Measurements from ENCODE around the gene EPS8L1.

EPS8L1 gene

GRCh38 chr19:55066107-55066709, 9.5 kb upstream of the EPS8L1 start:
- H3K79me1 ChIP-seq (ENCODE audit: low read depth, low read length) = peaks cover 6% of the 10 kb centered on the region

DNA sequence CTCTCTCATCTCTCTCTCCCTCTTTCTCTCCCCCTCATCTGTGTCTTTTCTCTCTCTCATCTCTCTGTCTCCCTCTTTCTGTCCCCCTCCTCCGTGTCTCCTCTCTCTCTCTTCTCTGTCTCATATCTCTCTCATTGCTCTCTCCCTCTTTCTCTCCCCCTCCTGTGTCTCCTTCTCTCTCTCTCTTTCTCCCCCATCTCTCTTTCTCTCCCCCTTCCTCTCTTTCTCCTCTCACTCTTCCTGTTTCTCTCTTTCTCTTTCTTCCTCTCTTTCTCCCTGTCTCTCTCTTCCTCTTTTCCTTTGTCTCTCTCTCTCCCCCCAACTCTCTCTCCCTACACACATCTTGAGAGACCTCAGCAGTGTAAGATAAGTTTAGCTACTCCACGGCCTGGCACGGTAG, 7.8 kb upstream of the EPS8L1 start:
- Histone ChIP-seq H2BK12ac (ENCODE audit: low read length) (no peak overlapping the region), H2AFZ (ENCODE audit: low read length) (no peak overlapping the region), H3K27me3 (ENCODE audit: control insufficient read depth in 3 of 3, insufficient read depth in 3 of 3, low read depth in 1 of 3, low read length in 3 of 3) (peaks cover 0 to 63% (median 57%) of the 10 kb centered on the region in 3 experiments), H4K91ac (ENCODE audit: low read depth, low read length, poor library complexity) (no peak overlapping the region), H2BK5ac (ENCODE audit: low read length) (no peak overlapping the region), H3K14ac (ENCODE audit: low read length) (no peak overlapping the region), H3K27ac (replicated peaks; ENCODE audit: low read length) (no peak overlapping the region), H3K79me1 (ENCODE audit: low read depth, low read length) (peaks cover 4% of the 10 kb centered on the region), H3K9me3 (replicated peaks in 1 of 2; ENCODE audit: control insufficient read depth in 2 of 2, insufficient read depth in 1 of 2, low read depth in 1 of 2, low read length in 2 of 2) (peaks cover 2 to 4% of the 10 kb centered on the region in 2 donors), H3K18ac (ENCODE audit: low read length) (no peak overlapping the region), H2BK120ac (ENCODE audit: low read depth, low read length) (no peak overlapping the region), H3K23ac (ENCODE audit: low read depth, low read length, poor library complexity) (no peak overlapping the region), H2BK15ac (ENCODE audit: low read length) (no peak overlapping the region), H3K36me3 (replicated peaks in 1 of 2; ENCODE audit: control insufficient read depth in 2 of 2, insufficient read depth in 2 of 2, low read length in 2 of 2) (no peaks in the 10 kb centered on the region), H2AK5ac (ENCODE audit: low read depth, low read length) (no peak overlapping the region), H3K4me2 (ENCODE audit: insufficient read depth, low read length, poor library complexity, severe bottlenecking) (no peak overlapping the region), H4K8ac (ENCODE audit: low read depth, low read length) (no peak overlapping the region), H3K4ac (ENCODE audit: low read length) (no peak overlapping the region), H3K4me1 (ENCODE audit: control insufficient read depth in 2 of 2, insufficient read depth in 1 of 2, low read depth in 1 of 2, low read length in 2 of 2) (peaks cover 0 to 10% of the 10 kb centered on the region in 2 donors), H3K9ac (ENCODE audit: low read depth, low read length, poor library complexity) (no peak overlapping the region), H3K4me3 (ENCODE audit: low read length in 2 of 2) (no peak overlapping the region)
- no peak for DNase-seq (ENCODE audit: low spot score)
- WGBS, 2 donors (ENCODE audit: extremely low coverage in 2 of 2, insufficient read length in 2 of 2, insufficient replicate concordance in 1 of 2) = no CpG with 5 or more reads among the region's 3 CpGs

More at GRCh38 chr19:55066107-55066709, 9.5 kb upstream of the EPS8L1 start:
- no peaks in the 10 kb centered on the region for H3K9me3 ChIP-seq (replicated peaks in 1 of 2; ENCODE audit: control insufficient read depth in 2 of 2, insufficient read depth in 1 of 2, low read depth in 1 of 2, low read length in 2 of 2)
- no peak overlapping the region for H3K18ac ChIP-seq (ENCODE audit: low read length)
- no peak overlapping the region for H3K4me2 ChIP-seq (ENCODE audit: insufficient read depth, low read length, poor library complexity, severe bottlenecking)
- H3K4me3 ChIP-seq (ENCODE audit: low read length in 2 of 2) = no peak overlapping the region
- no peak for DNase-seq (ENCODE audit: low spot score)
- H2BK15ac ChIP-seq (ENCODE audit: low read length) = no peak overlapping the region
- H3K14ac ChIP-seq (ENCODE audit: low read length) = no peak overlapping the region
- H4K8ac ChIP-seq (ENCODE audit: low read depth, low read length) = no peak overlapping the region
- no peak overlapping the region for H2AFZ ChIP-seq (ENCODE audit: low read length)
- no peak overlapping the region for H3K27ac ChIP-seq (replicated peaks; ENCODE audit: low read length)
- peaks cover 0 to 52% (median 50%) of the 10 kb centered on the region in 3 experiments for H3K27me3 ChIP-seq (ENCODE audit: control insufficient read depth in 3 of 3, insufficient read depth in 3 of 3, low read depth in 1 of 3, low read length in 3 of 3)
- H3K9ac ChIP-seq (ENCODE audit: low read depth, low read length, poor library complexity) = no peak overlapping the region
- H3K23ac ChIP-seq (ENCODE audit: low read depth, low read length, poor library complexity) = no peak overlapping the region
- no peak overlapping the region for H2BK120ac ChIP-seq (ENCODE audit: low read depth, low read length)
- WGBS, 2 donors (ENCODE audit: extremely low coverage in 2 of 2, insufficient read length in 2 of 2, insufficient replicate concordance in 1 of 2) = no CpG with 5 or more reads among the region's 2 CpGs
- H2BK5ac ChIP-seq (ENCODE audit: low read length) = no peak overlapping the region
- no peak overlapping the region for H2BK12ac ChIP-seq (ENCODE audit: low read length)
- H3K4ac ChIP-seq (ENCODE audit: low read length) = no peak overlapping the region
- no peak overlapping the region for H4K91ac ChIP-seq (ENCODE audit: low read depth, low read length, poor library complexity)
- H3K4me1 ChIP-seq (ENCODE audit: control insufficient read depth in 2 of 2, insufficient read depth in 1 of 2, low read depth in 1 of 2, low read length in 2 of 2) = peaks cover 0 to 9% of the 10 kb centered on the region in 2 donors
- H2AK5ac ChIP-seq (ENCODE audit: low read depth, low read length) = no peak overlapping the region
- H3K36me3 ChIP-seq (replicated peaks in 1 of 2; ENCODE audit: control insufficient read depth in 2 of 2, insufficient read depth in 2 of 2, low read length in 2 of 2) = no peaks in the 10 kb centered on the region

GRCh38 chr19:55068950-55069864, 6.5 kb upstream of the EPS8L1 start:
- peaks cover 4% of the 10 kb centered on the region in 2 donors for H3K9me3 ChIP-seq (replicated peaks in 1 of 2; ENCODE audit: control insufficient read depth in 2 of 2, insufficient read depth in 1 of 2, low read depth in 1 of 2, low read length in 2 of 2)
- H3K4ac ChIP-seq (ENCODE audit: low read length) = no peak overlapping the region
- H2BK120ac ChIP-seq (ENCODE audit: low read depth, low read length) = no peak overlapping the region
- H3K9ac ChIP-seq (ENCODE audit: low read depth, low read length, poor library complexity) = no peak overlapping the region
- H3K36me3 ChIP-seq (replicated peaks in 1 of 2; ENCODE audit: control insufficient read depth in 2 of 2, insufficient read depth in 2 of 2, low read length in 2 of 2) = no peaks in the 10 kb centered on the region
- H3K27me3 ChIP-seq (ENCODE audit: control insufficient read depth in 3 of 3, insufficient read depth in 3 of 3, low read depth in 1 of 3, low read length in 3 of 3) = peaks cover 0 to 63% (median 52%) of the 10 kb centered on the region in 3 experiments
- H3K27ac ChIP-seq (replicated peaks; ENCODE audit: low read length) = no peak overlapping the region
- no peak overlapping the region for H3K23ac ChIP-seq (ENCODE audit: low read depth, low read length, poor library complexity)
- no peak overlapping the region for H3K14ac ChIP-seq (ENCODE audit: low read length)
- H3K18ac ChIP-seq (ENCODE audit: low read length) = peak overlapping the region; percentile 52
- H2BK15ac ChIP-seq (ENCODE audit: low read length) = no peak overlapping the region
- H2BK5ac ChIP-seq (ENCODE audit: low read length) = peak overlapping the region; percentile 39
- H3K4me3 ChIP-seq (ENCODE audit: low read length in 2 of 2) = peak overlapping the region in 1 of 2 donors; percentile 22
- H2AK5ac ChIP-seq (ENCODE audit: low read depth, low read length) = no peak overlapping the region
- H4K8ac ChIP-seq (ENCODE audit: low read depth, low read length) = no peak overlapping the region
- H3K4me1 ChIP-seq (ENCODE audit: control insufficient read depth in 2 of 2, insufficient read depth in 1 of 2, low read depth in 1 of 2, low read length in 2 of 2) = peaks cover 0 to 10% of the 10 kb centered on the region in 2 donors
- no peak overlapping the region for H2BK12ac ChIP-seq (ENCODE audit: low read length)
- H3K79me1 ChIP-seq (ENCODE audit: low read depth, low read length) = no peaks in the 10 kb centered on the region
- H4K91ac ChIP-seq (ENCODE audit: low read depth, low read length, poor library complexity) = no peak overlapping the region
- H2AFZ ChIP-seq (ENCODE audit: low read length) = peak overlapping the region; percentile 90
- no CpG with 5 or more reads among the region's 30 CpGs for WGBS, 2 donors (ENCODE audit: extremely low coverage in 2 of 2, insufficient read length in 2 of 2, insufficient replicate concordance in 1 of 2)
- H3K4me2 ChIP-seq (ENCODE audit: insufficient read depth, low read length, poor library complexity, severe bottlenecking) = peak overlapping the region; percentile 57
- DNase-seq (ENCODE audit: low spot score) = no peak

- no CpG with 5 or more reads among the region's 2 CpGs for WGBS, 2 donors (ENCODE audit: extremely low coverage in 2 of 2, insufficient read length in 2 of 2, insufficient replicate concordance in 1 of 2)
- Histone ChIP-seq H3K79me1 (ENCODE audit: low read depth, low read length) (no peaks in the 10 kb centered on the region), H3K18ac (ENCODE audit: low read length) (no peak overlapping the region), H3K4me2 (ENCODE audit: insufficient read depth, low read length, poor library complexity, severe bottlenecking) (no peak overlapping the region), H3K14ac (ENCODE audit: low read length) (no peak overlapping the region), H3K9ac (ENCODE audit: low read depth, low read length, poor library complexity) (no peak overlapping the region), H3K9me3 (replicated peaks in 1 of 2; ENCODE audit: control insufficient read depth in 2 of 2, insufficient read depth in 1 of 2, low read depth in 1 of 2, low read length in 2 of 2) (peaks cover 4% of the 10 kb centered on the region in 2 donors), H3K4me1 (ENCODE audit: control insufficient read depth in 2 of 2, insufficient read depth in 1 of 2, low read depth in 1 of 2, low read length in 2 of 2) (peaks cover 0 to 10% of the 10 kb centered on the region in 2 donors), H3K36me3 (replicated peaks in 1 of 2; ENCODE audit: control insufficient read depth in 2 of 2, insufficient read depth in 2 of 2, low read length in 2 of 2) (no peaks in the 10 kb centered on the region), H3K4ac (ENCODE audit: low read length) (no peak overlapping the region), H2AFZ (ENCODE audit: low read length) (no peak overlapping the region), H3K4me3 (ENCODE audit: low read length in 2 of 2) (no peak overlapping the region), H2BK120ac (ENCODE audit: low read depth, low read length) (no peak overlapping the region), H3K23ac (ENCODE audit: low read depth, low read length, poor library complexity) (no peak overlapping the region), H3K27ac (replicated peaks; ENCODE audit: low read length) (no peak overlapping the region), H3K27me3 (ENCODE audit: control insufficient read depth in 3 of 3, insufficient read depth in 3 of 3, low read depth in 1 of 3, low read length in 3 of 3) (peaks cover 0 to 61% (median 52%) of the 10 kb centered on the region in 3 experiments), H4K8ac (ENCODE audit: low read depth, low read length) (no peak overlapping the region), H4K91ac (ENCODE audit: low read depth, low read length, poor library complexity) (no peak overlapping the region), H2BK12ac (ENCODE audit: low read length) (no peak overlapping the region), H2BK15ac (ENCODE audit: low read length) (no peak overlapping the region), H2BK5ac (ENCODE audit: low read length) (no peak overlapping the region), H2AK5ac (ENCODE audit: low read depth, low read length) (no peak overlapping the region)
- no peak for DNase-seq (ENCODE audit: low spot score)
These were observed 5.8 kb upstream of the EPS8L1 start for GRCh38 chr19:55069865-55070197.
